GM10266 (cell line): ENCODE results near the gene AGTR1.
"Not testable (repeated sequence)": the region's sequence is repeated elsewhere in the genome, so short reads cannot be mapped to it uniquely, and the experiment has no call there.

Experiments used
- DNase-seq: peaks from one replicate; pipeline ENCODE4 v3.0.0; 2012; ENCODE audit errors: extremely low spot score
- TF ChIP-seq, protein P1 (sequence below): IDR thresholded peaks from 2 replicates; pipeline ENCODE4 v1.5.1; 2012; ENCODE audit warnings: mild to moderate bottlenecking, low read depth; ENCODE audit not compliant: control insufficient read depth, insufficient read depth; ENCODE audit errors: missing control alignments

The AGTR1 gene

DNA sequence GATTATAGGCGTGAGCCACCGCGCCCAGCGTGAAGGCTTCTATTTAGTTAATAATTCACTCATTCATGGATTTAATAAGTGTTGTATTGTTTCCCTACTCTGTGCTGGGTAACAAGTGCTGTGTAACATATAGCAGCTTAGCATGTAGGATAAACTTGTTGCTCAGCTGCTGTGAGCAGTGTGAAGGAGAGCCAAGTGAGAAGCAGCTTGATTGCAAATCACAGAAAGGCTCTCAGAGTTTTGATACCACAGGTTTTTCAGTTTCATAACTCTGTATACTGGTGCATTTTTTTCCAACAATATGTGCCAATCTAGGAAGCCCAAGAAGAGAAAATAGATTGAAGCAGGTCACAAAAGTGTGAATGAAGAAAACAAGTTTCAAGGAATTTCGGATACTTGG, 48.4 kb downstream of the AGTR1 start:
- TF ChIP-seq, protein P1, sequence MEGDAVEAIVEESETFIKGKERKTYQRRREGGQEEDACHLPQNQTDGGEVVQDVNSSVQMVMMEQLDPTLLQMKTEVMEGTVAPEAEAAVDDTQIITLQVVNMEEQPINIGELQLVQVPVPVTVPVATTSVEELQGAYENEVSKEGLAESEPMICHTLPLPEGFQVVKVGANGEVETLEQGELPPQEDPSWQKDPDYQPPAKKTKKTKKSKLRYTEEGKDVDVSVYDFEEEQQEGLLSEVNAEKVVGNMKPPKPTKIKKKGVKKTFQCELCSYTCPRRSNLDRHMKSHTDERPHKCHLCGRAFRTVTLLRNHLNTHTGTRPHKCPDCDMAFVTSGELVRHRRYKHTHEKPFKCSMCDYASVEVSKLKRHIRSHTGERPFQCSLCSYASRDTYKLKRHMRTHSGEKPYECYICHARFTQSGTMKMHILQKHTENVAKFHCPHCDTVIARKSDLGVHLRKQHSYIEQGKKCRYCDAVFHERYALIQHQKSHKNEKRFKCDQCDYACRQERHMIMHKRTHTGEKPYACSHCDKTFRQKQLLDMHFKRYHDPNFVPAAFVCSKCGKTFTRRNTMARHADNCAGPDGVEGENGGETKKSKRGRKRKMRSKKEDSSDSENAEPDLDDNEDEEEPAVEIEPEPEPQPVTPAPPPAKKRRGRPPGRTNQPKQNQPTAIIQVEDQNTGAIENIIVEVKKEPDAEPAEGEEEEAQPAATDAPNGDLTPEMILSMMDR, result no peak
- DNase-seq, result no peak

GRCh38 chr3:148748283-148748682, 50.6 kb downstream of the AGTR1 start:
- no peak for DNase-seq
- TF ChIP-seq, protein P1, result no peak

- DNase-seq, result no peak
- TF ChIP-seq, protein P1, result no peak
Measured at GRCh38 chr3:148750296-148750695, 52.6 kb downstream of the AGTR1 start.

GRCh38 chr3:148751461-148751860, 53.8 kb downstream of the AGTR1 start:
- TF ChIP-seq, protein P1, result no peak
- DNase-seq, result no peak

DNA sequence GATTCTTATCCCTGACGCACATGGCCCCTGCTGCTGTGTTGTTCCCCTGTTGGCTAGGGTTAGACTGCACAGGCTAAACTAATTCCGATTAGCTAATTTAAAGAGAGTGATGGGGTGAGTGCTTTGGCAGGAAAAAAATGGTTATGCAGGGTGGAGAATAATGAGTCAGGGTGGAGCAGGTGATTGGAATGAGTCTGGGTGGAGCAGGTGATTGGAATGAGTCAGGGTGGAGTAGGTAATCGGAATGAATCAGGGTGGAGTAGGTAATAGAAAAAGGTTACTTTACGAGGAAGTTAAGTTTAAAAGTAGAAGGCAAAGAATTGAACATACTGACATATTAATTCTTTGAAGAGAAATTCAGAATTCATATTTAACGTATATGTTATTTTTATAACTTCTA, 55.7 kb downstream of the AGTR1 start:
- not testable (repeated sequence) for DNase-seq

GRCh38 chr3:148755570-148755969, 57.9 kb downstream of the AGTR1 start:
- TF ChIP-seq, protein P1, result no peak
- DNase-seq, result no peak

DNA sequence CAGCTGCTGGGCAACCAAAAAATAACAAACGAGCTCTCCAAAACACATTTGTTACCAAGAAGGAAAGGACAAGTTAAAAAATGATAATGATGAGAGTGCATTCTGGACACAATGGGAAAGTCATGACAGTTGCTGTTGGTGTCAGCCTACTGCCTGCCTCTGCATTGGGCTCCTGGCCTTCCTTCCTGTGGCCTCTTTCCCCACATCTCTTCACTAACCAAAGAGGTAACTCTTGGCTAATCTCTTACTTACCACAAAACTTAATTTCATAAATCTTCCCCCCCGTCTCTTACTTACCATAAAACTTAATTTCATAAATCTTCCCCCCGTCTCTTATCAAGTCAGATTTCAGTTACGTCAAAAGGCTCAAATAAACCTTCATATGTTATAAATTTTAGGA, 58.6 kb downstream of the AGTR1 start:
- TF ChIP-seq, protein P1, result no peak
- DNase-seq, result no peak

- TF ChIP-seq, protein P1, result no peak
- no peak for DNase-seq
Measured at GRCh38 chr3:148757238-148758215, 59.8 kb downstream of the AGTR1 start.
